GOT3 (cell line): ENCODE data around the gene MANBA.
"Not testable (repeated sequence)": the region's sequence is repeated elsewhere in the genome, so short reads cannot be mapped to it uniquely, and the experiment has no call there.

ENCODE experiments used
- DNase-seq: peaks from one replicate; lab custom pipeline; 2025; ENCODE audit warnings: mixed read lengths; lab: John Stamatoyannopoulos, UW

Gene MANBA

GRCh38 chr4:102761906-102762305, 1.1 kb upstream of the MANBA start:
- DNase-seq, result no peak

GRCh38 chr4:102761296-102761701, 531 bp upstream of the MANBA start:
- no peak for DNase-seq

GRCh38 chr4:102759831-102760644, 730 bp downstream of the MANBA start:
- DNase-seq, result no peak

GRCh38 chr4:102758241-102759160, 2.3 kb downstream of the MANBA start:
- DNase-seq, result no peak

- DNase-seq, result no peak
These were observed 3.1 kb downstream of the MANBA start for GRCh38 chr4:102757681-102758080.

DNA sequence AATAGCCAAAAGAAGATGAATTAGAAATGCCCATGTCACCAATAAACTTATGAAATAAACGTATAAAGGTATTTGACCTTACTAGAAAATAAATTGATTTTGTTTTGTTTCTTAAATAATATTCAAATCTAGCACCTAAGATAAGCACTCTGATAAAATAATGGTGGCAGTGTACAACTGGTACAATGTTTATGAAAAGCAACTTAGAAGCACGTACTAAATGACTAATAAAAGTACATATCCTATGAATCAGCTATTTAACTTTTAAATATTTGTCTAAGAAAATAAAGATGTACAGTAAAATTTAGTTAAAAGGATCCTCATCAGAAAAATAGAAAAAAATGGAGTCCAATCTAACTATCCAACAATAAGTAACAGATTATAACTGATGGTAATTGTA, 6.7 kb downstream of the MANBA start:
- DNase-seq, result no peak

- no peak for DNase-seq
These were observed 8.8 kb downstream of the MANBA start for GRCh38 chr4:102751941-102752340.

DNA sequence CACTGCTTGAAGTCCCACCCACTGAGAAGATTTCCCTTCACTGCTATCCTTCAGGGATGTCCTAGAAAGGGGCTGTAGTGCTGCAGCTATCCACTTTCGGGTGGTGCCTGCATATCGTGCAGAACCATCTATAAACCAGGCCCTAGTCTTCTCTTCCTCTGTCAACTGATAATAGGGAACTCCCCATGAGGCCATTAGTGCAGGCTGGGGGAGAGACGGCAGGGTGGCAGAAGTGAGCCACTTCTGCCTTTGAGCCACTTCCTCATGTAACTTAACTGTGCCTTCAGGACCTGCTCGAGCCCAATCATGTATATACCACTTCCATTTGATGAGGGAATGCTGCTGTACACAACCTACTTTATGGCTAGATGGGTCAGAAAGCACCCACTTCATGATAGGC, 17.4 kb downstream of the MANBA start:
- not testable (repeated sequence) for DNase-seq

DNA sequence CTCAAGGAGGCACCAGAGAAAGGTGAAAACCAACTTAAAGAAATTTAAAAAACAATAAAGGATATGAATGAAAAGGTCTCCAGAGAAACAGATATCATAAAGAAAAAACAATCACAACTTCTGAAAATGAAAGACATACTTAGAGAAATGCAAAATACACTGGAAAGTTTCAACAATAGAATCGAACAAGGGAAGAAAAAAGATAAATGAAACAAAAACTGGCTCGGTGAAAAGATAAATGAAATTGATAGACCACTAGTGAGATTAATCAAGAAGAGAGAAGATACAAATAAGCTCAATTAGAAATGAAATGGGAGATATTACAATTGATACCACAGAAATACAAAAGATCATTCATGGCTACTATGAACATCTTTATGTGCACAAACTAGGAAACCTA, 22.0 kb downstream of the MANBA start:
- not testable (repeated sequence) for DNase-seq

- no peak for DNase-seq
These were observed 23.9 kb downstream of the MANBA start for GRCh38 chr4:102736636-102737549.

DNA sequence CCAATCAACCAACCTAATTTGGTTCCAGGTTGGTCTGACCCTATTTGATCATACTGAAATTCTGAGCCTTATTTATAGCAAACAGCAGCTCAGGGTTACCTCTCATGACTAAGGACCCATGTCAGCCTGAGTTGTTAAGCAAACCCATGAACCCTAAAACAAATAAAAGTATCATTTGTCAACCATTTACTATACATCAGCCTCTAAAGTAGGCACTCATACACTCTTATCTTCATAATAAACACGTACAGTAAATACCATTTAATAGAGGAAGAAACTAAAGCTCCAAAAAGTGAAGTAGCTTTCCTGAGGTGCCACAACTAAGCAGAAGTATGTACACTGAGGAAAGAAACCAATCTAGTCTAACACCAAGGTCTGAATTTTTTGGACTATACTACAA, 25.2 kb downstream of the MANBA start:
- no peak for DNase-seq

DNA sequence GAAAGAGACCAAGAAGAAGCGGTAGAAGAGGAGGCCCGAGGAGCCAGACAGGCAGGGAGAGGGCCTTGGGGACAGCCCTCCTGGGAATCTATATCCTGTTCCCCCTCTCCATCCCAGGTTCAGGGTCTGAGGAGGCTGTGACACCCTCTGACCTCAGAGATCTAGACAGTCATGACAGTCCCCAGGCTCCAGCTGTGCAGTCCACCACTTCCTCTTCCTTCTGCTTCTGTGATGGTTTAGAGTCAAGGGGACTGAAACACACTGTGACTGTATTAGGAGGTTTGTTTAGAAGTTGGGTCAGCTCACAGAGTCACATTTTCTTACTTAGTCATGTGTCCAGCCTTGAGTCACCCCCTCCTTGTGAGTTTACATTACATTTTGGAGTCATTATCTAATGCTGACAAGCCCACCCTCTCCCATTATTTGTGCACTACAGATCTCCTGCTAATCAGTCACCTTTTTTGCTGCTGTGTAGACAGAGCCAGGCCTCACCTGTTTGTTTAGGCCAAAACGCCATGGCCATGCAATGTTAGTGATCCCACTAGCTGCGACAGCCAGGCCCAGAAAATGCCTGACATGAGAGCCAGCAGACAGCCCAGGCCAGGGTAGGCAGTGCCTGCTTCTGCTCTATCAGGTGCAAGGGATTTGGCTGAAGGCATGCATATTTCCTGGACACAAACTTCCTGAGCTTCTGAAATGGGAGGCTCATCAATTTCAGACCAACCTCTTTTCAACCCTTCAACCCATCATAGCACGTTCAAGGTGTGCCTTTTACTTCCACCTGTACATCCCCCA, 26.0 kb downstream of the MANBA start:
- DNase-seq, result no peak

DNA sequence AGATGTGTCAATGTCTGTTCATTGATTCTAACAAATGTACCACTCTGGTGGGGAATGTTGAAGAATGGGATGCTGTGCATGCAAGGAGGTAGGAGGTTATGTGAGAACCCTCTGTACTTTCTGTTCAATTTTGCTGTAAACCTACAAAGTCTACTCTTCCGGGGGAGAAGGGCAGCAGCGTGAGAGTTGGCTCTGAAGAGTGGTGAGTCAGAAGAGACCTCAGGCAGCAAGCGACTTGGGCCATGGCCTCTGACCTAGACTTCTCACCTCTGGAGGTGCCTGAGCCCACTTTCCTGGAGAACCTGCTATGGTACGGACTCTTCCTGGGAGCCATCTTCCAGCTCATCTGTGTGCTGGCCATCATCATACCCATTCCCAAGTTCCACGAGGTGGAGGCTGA, 26.7 kb downstream of the MANBA start:
- DNase-seq, result no peak

- DNase-seq, result no peak
These were observed 27.7 kb downstream of the MANBA start for GRCh38 chr4:102733084-102733483.

GRCh38 chr4:102732678-102733077, 28.1 kb downstream of the MANBA start:
- no peak for DNase-seq

- no peak for DNase-seq
These were observed 29.7 kb downstream of the MANBA start for GRCh38 chr4:102730968-102731533.

- not testable (repeated sequence) for DNase-seq
These were observed 31.3 kb downstream of the MANBA start for GRCh38 chr4:102729486-102729885.

- not testable (repeated sequence) for DNase-seq
These were observed 33.8 kb downstream of the MANBA start for GRCh38 chr4:102726919-102727318.

- DNase-seq, result no peak
These were observed 34.7 kb downstream of the MANBA start for GRCh38 chr4:102726068-102726467.

DNA sequence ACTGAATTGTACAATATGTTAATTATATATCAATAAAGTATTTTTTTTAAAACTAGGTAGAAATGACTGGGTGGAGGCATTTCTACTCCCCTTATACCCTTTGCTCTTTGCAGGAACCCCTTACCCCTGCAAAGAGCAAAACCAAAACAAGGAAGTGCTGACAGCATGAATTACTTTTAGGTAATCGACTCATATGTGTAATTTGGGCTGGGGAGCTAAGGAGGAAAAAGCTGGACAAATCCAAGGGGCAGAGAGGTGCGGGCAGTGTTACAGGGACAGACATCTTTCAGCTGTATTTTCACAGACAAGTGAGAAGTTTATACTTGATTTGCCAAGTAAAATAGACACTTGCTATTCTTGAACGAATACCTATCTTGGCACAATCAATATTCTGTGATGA, 35.5 kb downstream of the MANBA start:
- no peak for DNase-seq

- DNase-seq, result no peak
These were observed 37.3 kb downstream of the MANBA start for GRCh38 chr4:102723511-102723910.
